Neuronal stem cell (in vitro differentiated cells): ENCODE results near the gene INCA1. TPM values are rescaled to one million over a fixed set of nuclear protein-coding genes. Genes with fewer than 3 reads are reported as not detected.

Experiments used
- DNase-seq: peaks from one replicate; pipeline ENCODE4 v3.0.0-alpha.2; 2013; ENCODE audit warnings: low spot score
- H2AFZ ChIP-seq: one replicate; pipeline ENCODE4 v1.6.1; 2013; ENCODE audit warnings: mild to moderate bottlenecking, low read length, inconsistent platforms
- H2AK5ac ChIP-seq: 2 replicates; pipeline ENCODE4 v1.6.1; 2013; ENCODE audit warnings: low read depth, mild to moderate bottlenecking, inconsistent platforms, low read length, moderate library complexity, mixed read lengths
- H2BK120ac ChIP-seq: 2 replicates; pipeline ENCODE4 v1.6.1; 2013; ENCODE audit warnings: low read depth, mild to moderate bottlenecking, inconsistent platforms, low read length, moderate library complexity, mixed read lengths
- H2BK12ac ChIP-seq: one replicate; pipeline ENCODE4 v1.6.1; 2013; ENCODE audit warnings: low read length, inconsistent platforms
- H2BK15ac ChIP-seq: 2 replicates; pipeline ENCODE4 v1.6.1; 2013; ENCODE audit warnings: mild to moderate bottlenecking, low read length, inconsistent platforms, mixed read lengths
- H2BK5ac ChIP-seq: one replicate; pipeline ENCODE4 v1.6.1; 2013; ENCODE audit warnings: inconsistent platforms, mild to moderate bottlenecking, low read length, moderate library complexity
- H3K14ac ChIP-seq: one replicate; pipeline ENCODE4 v1.6.1; 2013; ENCODE audit warnings: low read length, inconsistent platforms
- H3K18ac ChIP-seq: 2 replicates; pipeline ENCODE4 v1.6.1; 2013; ENCODE audit warnings: low read length, inconsistent platforms
- H3K23ac ChIP-seq: 2 replicates; pipeline ENCODE4 v1.6.1; 2013; ENCODE audit warnings: low read depth, mild to moderate bottlenecking, mixed read lengths, low read length, inconsistent platforms; ENCODE audit not compliant: poor library complexity
- H3K27ac ChIP-seq: replicated peaks from 3 replicates; pipeline ENCODE4 v1.5.1; 2013; ENCODE audit warnings: low read length, inconsistent platforms
- H3K27me3 ChIP-seq, 3 experiments: 2 replicates each; pipeline ENCODE4 v1.6.1; 2013; ENCODE audit warnings: low read length in 3 of 3, mild to moderate bottlenecking in 2 of 3, inconsistent platforms in 1 of 3, low read depth in 1 of 3, mixed read lengths in 1 of 3, moderate library complexity in 1 of 3; ENCODE audit not compliant: control insufficient read depth in 3 of 3, insufficient read depth in 3 of 3
- H3K36me3 ChIP-seq, 2 donors: replicated peaks in 1 of 2; 2 replicates each; pipeline ENCODE4 v1.6.1; 2013; ENCODE audit warnings: low read length in 2 of 2; ENCODE audit not compliant: control insufficient read depth in 2 of 2, insufficient read depth in 2 of 2
- H3K4ac ChIP-seq: 2 replicates; pipeline ENCODE4 v1.6.1; 2013; ENCODE audit warnings: inconsistent platforms, mild to moderate bottlenecking, low read length, moderate library complexity
- H3K4me1 ChIP-seq, 2 donors: 1 replicate in 1 of 2; 2 replicates in 1 of 2; pipeline ENCODE4 v1.6.1; 2013; ENCODE audit warnings: low read length in 2 of 2, low read depth in 1 of 2; ENCODE audit not compliant: control insufficient read depth in 2 of 2, insufficient read depth in 1 of 2
- H3K4me2 ChIP-seq: one replicate; pipeline ENCODE4 v1.6.1; 2013; ENCODE audit warnings: mild to moderate bottlenecking, low read length, inconsistent platforms; ENCODE audit not compliant: insufficient read depth, poor library complexity, severe bottlenecking
- H3K4me3 ChIP-seq, 2 donors: 2 replicates each; pipeline ENCODE4 v1.5.1; 2013; ENCODE audit warnings: low read length in 2 of 2, mild to moderate bottlenecking in 2 of 2, inconsistent platforms in 1 of 2, moderate library complexity in 1 of 2
- H3K79me1 ChIP-seq: one replicate; pipeline ENCODE4 v1.6.1; 2013; ENCODE audit warnings: low read depth, mild to moderate bottlenecking, inconsistent platforms, low read length, moderate library complexity
- H3K9ac ChIP-seq: one replicate; pipeline ENCODE4 v1.6.1; 2013; ENCODE audit warnings: mild to moderate bottlenecking, low read depth, low read length, inconsistent platforms; ENCODE audit not compliant: poor library complexity
- H3K9me3 ChIP-seq, 2 donors: replicated peaks in 1 of 2; 2 replicates each; pipeline versions ENCODE3 to v1.6.1; 2013; ENCODE audit warnings: low read length in 2 of 2, mild to moderate bottlenecking in 2 of 2, inconsistent platforms in 1 of 2, low read depth in 1 of 2, mixed read lengths in 1 of 2, moderate library complexity in 1 of 2; ENCODE audit not compliant: control insufficient read depth in 2 of 2, insufficient read depth in 1 of 2
- H4K8ac ChIP-seq: one replicate; pipeline ENCODE4 v1.6.1; 2013; ENCODE audit warnings: low read depth, mild to moderate bottlenecking, inconsistent platforms, low read length, moderate library complexity
- H4K91ac ChIP-seq: one replicate; pipeline ENCODE4 v1.6.1; 2013; ENCODE audit warnings: low read length, low read depth, mild to moderate bottlenecking, inconsistent platforms; ENCODE audit not compliant: poor library complexity
- WGBS, 2 donors: extraction: QIAGEN DNeasy Blood & Tissue Kit; methylation state at CpG; one replicate each; pipeline ENCODE4 v1.1.7; 2013; ENCODE audit warnings: missing lambda C conversion rate in 2 of 2, mixed read lengths in 1 of 2; ENCODE audit not compliant: insufficient read length in 2 of 2, insufficient replicate concordance in 1 of 2; ENCODE audit errors: extremely low coverage in 2 of 2; 5-methylcytosine and 5-hydroxymethylcytosine counted together
- polyA plus RNA-seq, 2 experiments: library from polyadenylated mRNA; stranded (reverse); fragments of 200-250 nt; gene quantifications; one replicate each; pipeline ENCODE4 v1.2.3, GENCODE V29; 2013

Gene INCA1, protein sequence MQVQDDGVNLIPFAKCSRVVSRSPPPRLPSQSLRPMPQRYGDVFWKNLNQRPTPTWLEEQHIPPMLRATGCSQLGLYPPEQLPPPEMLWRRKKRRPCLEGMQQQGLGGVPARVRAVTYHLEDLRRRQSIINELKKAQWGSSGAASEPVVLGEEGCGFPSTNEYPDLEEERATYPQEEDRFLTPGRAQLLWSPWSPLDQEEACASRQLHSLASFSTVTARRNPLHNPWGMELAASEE
- 0.68 TPM for polyA plus RNA-seq (2013, experiment 1 of 2)
- 0.64 TPM for polyA plus RNA-seq (2013, experiment 2 of 2)

DNA sequence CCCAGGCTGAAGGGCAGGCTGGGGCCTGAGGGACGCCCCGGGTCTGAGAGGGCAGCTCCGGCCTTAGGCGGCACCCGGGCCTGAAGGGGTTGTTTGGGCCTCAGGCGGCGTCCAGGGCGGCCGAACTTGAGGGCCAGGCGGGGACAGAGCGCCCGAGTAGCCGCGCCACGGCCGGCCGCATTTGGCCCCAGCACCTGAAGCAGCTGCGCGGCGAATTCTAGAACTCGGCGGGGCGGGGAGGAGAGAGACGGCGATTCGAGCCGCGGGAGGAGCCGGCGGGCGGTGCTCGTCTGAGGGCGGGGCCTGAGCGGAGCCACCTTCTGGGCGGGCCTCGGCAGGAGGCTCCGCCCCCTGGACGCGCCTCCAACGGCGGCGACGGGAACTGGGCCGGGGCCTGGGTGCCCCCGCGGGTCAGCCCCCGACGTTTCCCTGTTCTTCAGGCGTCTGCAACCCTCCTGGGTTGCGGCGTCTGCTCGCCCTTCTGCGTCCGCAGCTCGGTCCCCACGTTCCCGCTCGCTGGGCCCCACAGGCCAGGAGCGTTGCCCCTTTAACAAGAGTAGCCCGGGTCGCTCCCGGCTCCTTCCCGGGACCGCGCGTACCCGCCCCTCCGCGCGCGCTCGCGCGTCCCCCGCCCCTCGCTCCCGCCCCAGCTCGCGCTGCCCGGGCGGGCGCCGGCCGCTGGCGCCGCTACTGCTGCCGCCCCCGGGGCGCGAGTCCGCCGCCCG, at the start of gene INCA1, which contains the start of gene KIF1C:
INCA1 (minus strand) TSS at position 221 of the 725 bp plus-strand sequence. CDS start 3,085 bp downstream, outside the sequence.
KIF1C (plus strand) TSS at position 649 of the 725 bp plus-strand sequence. CDS start 2,297 bp downstream, outside the sequence.
- Histone ChIP-seq H3K27me3 (peaks cover 0 to 14% (median 4%) of the 10 kb centered on the region in 3 experiments), H2AFZ (peak within 1 kb of the TSS; percentile 97)
- no CpG with 5 or more reads among the region's 93 CpGs for WGBS, 2 donors

DNA sequence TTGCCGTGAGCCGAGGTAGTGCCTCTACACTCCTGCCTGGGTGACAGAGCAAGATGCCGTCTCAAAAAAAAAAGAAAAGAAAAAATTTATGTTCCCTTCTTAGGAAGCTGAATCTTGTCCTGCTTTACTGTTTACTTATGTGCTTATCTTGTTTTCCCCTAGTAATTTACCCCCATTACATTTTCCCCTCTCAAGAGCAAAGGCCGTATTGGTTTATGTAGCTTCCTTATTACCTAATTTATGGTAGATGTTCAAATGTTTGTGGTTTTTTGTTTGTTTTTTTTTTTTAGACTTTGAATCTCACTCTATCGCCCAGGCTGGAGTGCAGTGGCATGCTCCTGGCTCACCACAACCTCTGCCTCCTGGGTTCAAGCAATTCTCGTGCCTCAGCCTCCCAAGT, 48.2 kb upstream of the INCA1 start:
- Histone ChIP-seq H2AK5ac (no peak overlapping the region), H2AFZ (no peak overlapping the region), H3K18ac (no peak overlapping the region), H3K14ac (no peak overlapping the region), H3K4ac (no peak overlapping the region), H2BK120ac (no peak overlapping the region), H2BK15ac (no peak overlapping the region), H4K8ac (no peak overlapping the region), H4K91ac (no peak overlapping the region), H3K4me2 (no peak overlapping the region), H3K36me3 (no peaks in the 10 kb centered on the region), H3K27me3 (no peaks in the 10 kb centered on the region), H3K27ac (no peak overlapping the region), H3K9me3 (peaks cover 0 to under 1% of the 10 kb centered on the region in 2 donors), H3K4me1 (peaks cover 2 to 4% of the 10 kb centered on the region in 2 donors), H2BK5ac (no peak overlapping the region), H3K23ac (no peak overlapping the region), H3K79me1 (no peaks in the 10 kb centered on the region), H2BK12ac (no peak overlapping the region), H3K4me3 (no peak overlapping the region), H3K9ac (no peak overlapping the region)
- WGBS, 2 donors: no CpG with 5 or more reads among the region's 6 CpGs
- no peak for DNase-seq

More for the DNA sequence above, at the start of gene INCA1, which contains the start of gene KIF1C:
- peak within 1 kb of the TSS; percentile 98 for H3K9ac ChIP-seq
- H2BK15ac ChIP-seq: peak within 1 kb of the TSS; percentile 85
- peak within 1 kb of the TSS; percentile 71 to 95 for H3K4me3 ChIP-seq
- H4K91ac ChIP-seq: no peak within 1 kb of the TSS
- H3K4ac ChIP-seq: no peak within 1 kb of the TSS
- no peaks in the 10 kb centered on the region for H3K9me3 ChIP-seq
- peak within 1 kb of the TSS; percentile 91 for H3K27ac ChIP-seq
- peaks cover 6 to 18% of the 10 kb centered on the region in 2 donors for H3K4me1 ChIP-seq
- H4K8ac ChIP-seq: peak within 1 kb of the TSS; percentile 43
- H3K79me1 ChIP-seq: peaks cover 9% of the 10 kb centered on the region
- H2BK5ac ChIP-seq: peak within 1 kb of the TSS; percentile 93
- peak within 1 kb of the TSS; percentile 100 for H3K18ac ChIP-seq
- H2BK120ac ChIP-seq: peak within 1 kb of the TSS; percentile 81
- H2BK12ac ChIP-seq: peak within 1 kb of the TSS; percentile 41
- H2AK5ac ChIP-seq: peak within 1 kb of the TSS; percentile 84
- peak within 1 kb of the TSS; percentile 49 for H3K14ac ChIP-seq
- H3K4me2 ChIP-seq: peak within 1 kb of the TSS; percentile 93
- peaks cover 11 to 24% of the 10 kb centered on the region in 2 donors for H3K36me3 ChIP-seq
- H3K23ac ChIP-seq: peak within 1 kb of the TSS; percentile 73
- peak; percentile 89 for DNase-seq

DNA sequence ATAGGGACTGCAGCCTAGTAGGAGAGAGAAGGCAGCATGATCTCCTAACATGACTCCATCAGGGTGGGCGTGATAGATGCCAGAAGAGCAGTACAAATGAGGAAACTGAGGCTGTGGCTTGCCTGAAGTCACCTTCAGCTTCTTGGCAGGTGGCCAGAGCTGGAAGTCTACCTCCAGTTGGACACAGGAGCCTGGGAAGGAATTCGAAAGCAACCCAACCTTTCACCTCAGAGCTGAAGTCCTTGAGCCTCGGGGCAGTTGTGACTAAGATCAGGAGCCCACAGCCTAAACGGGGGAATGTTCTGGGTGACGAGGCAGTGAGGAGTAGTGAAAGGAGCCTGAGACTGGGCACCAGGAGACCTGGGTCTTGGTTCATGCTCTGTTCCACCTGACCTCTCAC, 47.3 kb upstream of the INCA1 start:
- Histone ChIP-seq H3K4me3 (no peak overlapping the region), H3K18ac (no peak overlapping the region), H3K4me2 (no peak overlapping the region), H3K9ac (no peak overlapping the region), H3K27me3 (no peaks in the 10 kb centered on the region), H3K9me3 (peaks cover 0 to 3% of the 10 kb centered on the region in 2 donors), H3K23ac (peak overlapping the region; percentile 8), H3K4ac (no peak overlapping the region), H2AK5ac (peak overlapping the region; percentile 17), H4K91ac (no peak overlapping the region), H3K79me1 (no peaks in the 10 kb centered on the region), H3K36me3 (no peaks in the 10 kb centered on the region), H2BK12ac (no peak overlapping the region), H2BK120ac (no peak overlapping the region), H3K27ac (no peak overlapping the region), H2BK5ac (no peak overlapping the region), H4K8ac (no peak overlapping the region), H3K14ac (no peak overlapping the region), H2AFZ (no peak overlapping the region), H2BK15ac (no peak overlapping the region), H3K4me1 (peaks cover 0 to 4% of the 10 kb centered on the region in 2 donors)
- no CpG with 5 or more reads among the region's 5 CpGs for WGBS, 2 donors
- DNase-seq: no peak

DNA sequence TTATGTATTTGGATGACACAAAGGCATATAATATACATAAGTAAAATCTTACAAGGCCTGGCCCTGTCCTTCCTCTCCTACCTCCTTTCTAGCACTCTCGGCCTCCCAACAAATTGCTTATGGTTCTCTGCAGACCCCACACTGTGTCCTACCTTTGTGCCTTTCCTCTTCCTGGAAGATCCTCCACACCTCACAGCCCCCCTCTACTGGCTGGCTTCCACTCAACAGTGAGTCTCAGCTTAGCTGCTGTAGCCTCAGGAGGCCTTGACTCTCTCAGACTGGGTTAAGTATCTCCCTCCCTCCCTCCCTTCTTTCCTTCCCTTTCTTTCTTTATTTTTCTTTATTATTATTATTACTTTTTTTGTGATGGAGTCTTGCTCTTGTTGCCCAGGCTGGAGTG, 46.2 kb upstream of the INCA1 start:
- Histone ChIP-seq H3K36me3 (no peaks in the 10 kb centered on the region), H2BK12ac (no peak overlapping the region), H3K4me1 (no peaks in the 10 kb centered on the region), H3K18ac (no peak overlapping the region), H3K23ac (no peak overlapping the region), H3K4me2 (no peak overlapping the region), H3K27ac (no peak overlapping the region), H3K4me3 (no peak overlapping the region), H4K91ac (no peak overlapping the region), H2AK5ac (no peak overlapping the region), H2BK120ac (no peak overlapping the region), H3K9me3 (peaks cover 0 to 3% of the 10 kb centered on the region in 2 donors), H2AFZ (no peak overlapping the region), H3K9ac (no peak overlapping the region), H3K14ac (no peak overlapping the region), H3K4ac (no peak overlapping the region), H3K27me3 (no peaks in the 10 kb centered on the region), H2BK15ac (no peak overlapping the region), H3K79me1 (no peaks in the 10 kb centered on the region), H4K8ac (no peak overlapping the region), H2BK5ac (no peak overlapping the region)
- no peak for DNase-seq
- no CpG with 5 or more reads among the region's 1 CpG for WGBS, 2 donors
